ENCODE data around the gene EGFR.

The EGFR gene

GRCh38 chr7:55101359-55101758 lies 82.5 kb downstream of the EGFR start:
- no peak for DNase-seq (ENCODE audit: low read depth in 2 of 2)

DNA sequence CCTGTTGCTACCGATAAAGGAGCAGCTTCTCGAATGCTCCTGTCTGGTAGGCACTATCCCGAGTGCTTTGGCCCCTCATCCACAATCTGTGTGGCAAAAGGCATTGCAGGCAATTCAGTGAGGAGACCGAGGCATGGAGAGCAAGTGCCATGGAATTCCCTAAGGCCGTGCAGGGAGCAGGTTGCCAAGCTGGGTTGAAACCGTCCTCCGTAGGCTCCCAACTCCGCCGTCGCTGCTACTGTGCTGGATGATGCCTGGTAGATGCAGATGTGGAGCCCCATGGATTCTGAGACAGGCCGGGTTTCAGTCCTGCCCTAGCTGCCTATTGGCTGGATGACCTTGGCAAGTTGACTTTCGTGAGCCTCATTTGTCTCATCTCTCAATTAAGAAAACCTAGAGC lies 85.3 kb downstream of the EGFR start:
- DNase-seq (ENCODE audit: low read depth in 2 of 2), result no peak

DNA sequence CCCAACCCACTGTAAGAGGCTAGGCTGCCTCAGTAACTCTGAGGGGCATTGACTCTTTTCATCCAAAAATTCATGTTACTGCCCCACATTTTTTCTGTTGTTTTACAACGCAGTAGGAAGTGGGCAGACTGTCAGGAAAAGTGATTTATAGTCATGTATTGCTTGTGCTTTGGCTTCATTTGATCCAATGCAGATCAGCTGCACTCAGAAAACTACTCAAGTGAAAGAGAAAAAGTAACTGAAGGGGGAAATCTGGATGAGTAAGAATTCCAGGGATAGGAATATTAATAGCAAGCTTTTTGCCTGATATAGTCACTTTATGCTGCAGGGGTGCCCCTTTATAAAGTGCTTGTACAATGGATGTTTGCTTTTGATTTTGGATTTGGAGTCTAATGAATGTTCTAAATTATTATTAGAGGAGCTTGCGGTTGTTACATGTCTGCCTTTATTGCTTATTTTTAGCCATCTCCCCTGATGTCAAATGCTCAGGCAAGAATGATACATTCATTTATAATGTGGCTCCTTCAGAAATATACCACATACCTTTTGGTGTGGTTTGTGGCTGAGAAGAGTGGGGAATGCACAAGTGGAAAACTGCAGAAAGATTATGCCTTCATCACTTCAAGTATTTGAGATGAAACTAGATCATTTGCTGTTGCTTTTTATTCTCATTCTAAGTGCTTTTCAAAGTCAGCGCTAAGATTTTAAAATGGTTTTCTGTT lies 86.1 kb downstream of the EGFR start:
- no peak for DNase-seq (ENCODE audit: low read depth in 2 of 2)

DNA sequence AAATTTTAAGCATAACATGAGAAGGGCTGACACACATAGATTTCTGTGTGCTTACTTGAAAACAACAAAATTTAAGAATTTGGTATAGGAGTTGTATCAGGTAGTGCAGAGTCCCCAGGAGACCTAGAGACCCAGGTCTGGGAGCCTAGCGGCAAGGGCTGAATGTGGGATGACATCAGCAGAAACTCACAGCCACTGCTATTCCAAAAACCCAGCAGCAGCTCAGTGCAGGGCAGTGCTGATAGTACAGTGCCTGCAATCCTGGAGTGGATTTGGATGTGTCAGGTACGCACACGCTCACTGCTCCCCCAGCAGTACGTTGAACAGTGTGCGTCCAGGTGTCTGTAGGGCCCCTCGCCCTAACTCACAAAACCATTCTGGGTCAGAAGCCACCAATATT lies 87.1 kb downstream of the EGFR start:
- DNase-seq (ENCODE audit: low read depth in 2 of 2), result no peak

- no peak for DNase-seq (ENCODE audit: low read depth in 2 of 2)
Observed at GRCh38 chr7:55107946-55108345, 89.1 kb downstream of the EGFR start.

DNA sequence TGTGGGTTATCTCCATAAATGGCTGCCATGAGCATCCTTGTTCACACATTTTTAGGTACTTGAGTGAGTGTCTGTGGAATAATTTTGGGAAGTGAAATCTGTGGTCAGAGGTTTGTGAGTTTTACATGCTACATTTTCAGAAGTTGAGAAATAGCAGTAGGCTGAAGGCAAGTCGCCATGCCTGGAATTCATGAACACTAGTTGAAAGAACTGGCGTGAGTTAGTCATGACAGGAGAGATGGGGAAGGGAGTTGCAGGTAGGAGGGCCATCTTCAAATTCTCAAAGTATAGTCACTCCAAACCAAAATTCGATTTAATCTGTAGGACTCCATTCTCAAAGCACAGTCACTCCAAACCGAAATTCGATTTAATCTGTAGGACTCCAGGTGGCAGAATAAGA lies 89.6 kb downstream of the EGFR start:
- DNase-seq (ENCODE audit: low read depth in 2 of 2), result no peak

DNA sequence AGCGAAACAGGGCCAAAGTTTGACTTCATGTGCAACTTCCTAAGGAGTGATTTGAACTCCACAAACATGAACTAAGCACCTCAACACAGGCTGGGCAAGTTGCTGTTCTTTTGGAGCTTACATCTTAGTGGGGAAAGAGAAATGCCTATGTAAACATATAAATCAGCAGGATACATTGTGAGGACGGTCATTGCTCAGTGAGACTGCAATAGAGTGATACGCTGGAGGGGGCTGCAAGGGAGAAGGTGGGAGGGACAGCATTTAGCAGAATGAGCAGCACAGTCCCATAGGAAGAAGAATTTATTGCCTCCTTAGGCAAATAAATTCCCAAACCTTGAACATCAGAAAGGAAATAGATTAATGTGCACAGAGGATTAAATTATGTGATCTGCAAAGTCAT lies 90.0 kb downstream of the EGFR start:
- DNase-seq (ENCODE audit: low read depth in 2 of 2), result no peak

- no peak for DNase-seq (ENCODE audit: low read depth in 2 of 2)
Observed at GRCh38 chr7:55109404-55110167, 90.8 kb downstream of the EGFR start.

- no peak for DNase-seq (ENCODE audit: low read depth in 2 of 2)
Observed at GRCh38 chr7:55110282-55110992, 91.6 kb downstream of the EGFR start.

- no peak for DNase-seq (ENCODE audit: low read depth in 2 of 2)
Observed at GRCh38 chr7:55110993-55111361, 92.2 kb downstream of the EGFR start.

GRCh38 chr7:55112056-55112455 lies 93.2 kb downstream of the EGFR start:
- no peak for DNase-seq (ENCODE audit: low read depth in 2 of 2)

- DNase-seq (ENCODE audit: low read depth in 2 of 2), result no peak
Observed at GRCh38 chr7:55113760-55114540, 95.1 kb downstream of the EGFR start.

DNA sequence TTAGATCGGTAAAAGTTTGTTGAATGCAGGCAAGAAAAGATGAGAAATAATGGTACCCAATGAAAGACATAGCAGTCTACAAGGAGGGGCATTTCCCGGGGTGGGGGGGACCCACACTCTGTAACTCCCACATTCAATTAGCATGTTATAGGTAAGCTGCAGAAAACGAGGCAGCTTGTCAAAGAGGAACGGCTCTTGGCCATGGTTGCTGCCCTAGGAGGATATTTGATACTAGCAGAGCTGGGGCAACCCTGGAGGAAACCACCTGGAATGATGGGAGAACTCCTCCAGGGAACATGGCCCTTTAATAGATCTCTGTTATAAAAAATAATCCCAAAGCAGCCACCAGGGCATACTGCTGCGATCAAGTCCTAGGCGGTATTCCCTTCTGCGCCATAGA lies 98.5 kb downstream of the EGFR start:
- DNase-seq (ENCODE audit: low read depth in 2 of 2), result no peak

DNA sequence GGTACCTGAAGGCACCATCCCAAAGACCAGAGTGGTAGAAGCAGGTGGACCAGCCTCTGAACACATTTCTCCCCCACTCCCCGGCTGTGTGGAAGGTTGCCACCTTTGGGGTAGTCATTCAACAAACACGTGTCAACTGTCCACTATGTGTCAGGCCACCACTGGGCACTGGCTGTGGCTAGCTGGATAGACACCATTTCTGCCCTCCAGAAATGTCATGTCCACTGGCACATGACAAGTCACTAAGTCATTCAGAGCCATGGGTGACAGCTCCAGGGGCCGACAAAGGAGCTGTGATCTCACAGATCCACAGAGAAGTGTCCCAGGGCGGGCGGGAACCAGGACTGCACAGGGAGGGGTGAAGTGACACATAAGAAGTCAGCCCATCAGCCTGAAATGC lies 99.6 kb downstream of the EGFR start:
- DNase-seq (ENCODE audit: low read depth in 2 of 2), result no peak

GRCh38 chr7:55119571-55119970 lies 100.8 kb downstream of the EGFR start:
- no peak for DNase-seq (ENCODE audit: low read depth in 2 of 2)

DNA sequence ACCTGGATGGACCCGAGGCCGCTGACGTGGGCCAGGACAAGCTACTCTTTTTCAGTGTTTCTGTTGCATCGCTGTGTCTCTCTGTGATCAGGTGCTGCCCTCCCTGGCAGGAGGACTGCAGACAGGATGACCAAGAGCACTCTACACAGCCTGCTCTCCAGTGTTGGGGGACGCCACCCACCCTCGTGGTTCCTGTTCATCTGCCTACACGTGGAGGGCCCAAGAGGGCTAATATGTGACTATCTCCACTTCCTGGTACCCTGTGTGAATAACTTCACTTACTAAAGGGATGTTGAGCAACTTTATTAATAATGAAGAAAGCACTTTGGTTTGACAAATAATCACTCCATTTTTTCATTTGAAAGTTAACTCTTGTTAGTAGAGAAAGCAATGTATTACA lies 101.3 kb downstream of the EGFR start:
- DNase-seq (ENCODE audit: low read depth in 2 of 2), result no peak

DNA sequence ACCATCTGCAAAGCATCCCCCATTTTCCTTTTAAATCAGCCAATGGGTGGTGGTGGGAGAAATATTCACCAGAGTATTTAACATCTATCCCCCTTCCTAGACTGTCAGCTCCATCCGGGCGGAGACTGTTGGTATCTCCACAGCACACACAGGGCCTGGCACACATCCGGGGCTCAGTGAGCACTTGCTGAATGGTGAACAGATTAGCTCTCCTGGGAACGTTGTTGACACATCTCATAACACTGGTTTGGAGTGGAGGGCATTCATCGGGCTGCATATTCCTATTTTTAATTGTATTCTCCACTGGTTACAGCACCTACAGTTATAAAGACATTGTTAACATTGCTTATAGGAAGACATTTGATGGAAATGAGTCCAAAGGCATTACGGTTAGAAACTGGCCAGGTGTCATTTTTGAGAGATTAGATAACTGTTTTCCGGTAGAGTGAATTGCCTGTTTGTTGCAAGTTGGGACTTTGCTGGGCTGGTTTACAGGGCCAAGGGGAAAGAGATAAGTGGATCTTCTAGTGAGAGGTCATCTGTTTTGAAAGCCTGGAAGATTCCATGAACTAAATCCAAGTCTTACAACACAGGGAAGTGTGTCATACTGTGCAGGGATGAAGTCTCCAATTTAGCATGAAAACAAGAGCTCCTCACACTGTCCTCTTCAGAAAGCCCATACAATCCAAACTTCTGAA lies 101.8 kb downstream of the EGFR start:
- no peak for DNase-seq (ENCODE audit: low read depth in 2 of 2)

DNA sequence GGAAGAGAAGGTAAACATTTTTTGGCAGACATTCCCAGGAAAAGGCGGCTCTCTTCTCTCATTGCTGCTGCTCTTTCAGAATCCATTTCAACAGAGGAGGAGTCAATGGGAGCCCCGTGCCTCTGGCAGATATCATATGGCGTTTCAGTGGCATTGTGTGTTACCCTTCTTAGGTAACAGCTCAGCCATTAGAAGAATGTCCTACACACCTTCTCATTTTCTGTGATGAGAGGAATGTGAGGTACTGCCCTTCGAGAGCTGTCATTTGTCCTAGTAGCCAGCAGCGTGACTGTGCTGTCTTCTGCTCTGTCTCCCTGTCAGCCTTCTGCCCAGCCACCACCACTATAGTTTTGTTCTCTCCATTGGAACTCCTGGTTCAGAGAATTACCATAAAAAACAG lies 102.4 kb downstream of the EGFR start:
- DNase-seq (ENCODE audit: low read depth in 2 of 2), result no peak

DNA sequence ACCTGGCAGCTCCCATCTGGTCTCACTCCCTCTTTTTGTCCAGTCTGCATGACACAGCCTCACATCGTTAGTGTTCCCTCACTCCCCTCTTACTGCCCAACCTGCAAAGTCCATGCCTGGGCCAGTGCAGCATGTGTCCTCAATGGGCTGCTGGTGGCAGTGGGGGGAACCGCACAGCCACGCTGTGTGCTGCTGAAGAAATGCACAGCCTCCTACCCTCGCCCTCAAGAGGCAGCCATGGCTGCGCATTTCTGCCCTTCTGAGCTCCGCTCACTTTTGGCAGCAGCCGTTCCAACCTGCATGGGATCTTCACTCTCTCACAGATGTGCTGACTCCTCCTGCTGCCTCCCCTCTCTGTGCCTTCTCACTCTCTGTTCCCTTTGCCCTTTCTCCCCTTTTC lies 103.4 kb downstream of the EGFR start:
- DNase-seq (ENCODE audit: low read depth in 2 of 2), result no peak

DNA sequence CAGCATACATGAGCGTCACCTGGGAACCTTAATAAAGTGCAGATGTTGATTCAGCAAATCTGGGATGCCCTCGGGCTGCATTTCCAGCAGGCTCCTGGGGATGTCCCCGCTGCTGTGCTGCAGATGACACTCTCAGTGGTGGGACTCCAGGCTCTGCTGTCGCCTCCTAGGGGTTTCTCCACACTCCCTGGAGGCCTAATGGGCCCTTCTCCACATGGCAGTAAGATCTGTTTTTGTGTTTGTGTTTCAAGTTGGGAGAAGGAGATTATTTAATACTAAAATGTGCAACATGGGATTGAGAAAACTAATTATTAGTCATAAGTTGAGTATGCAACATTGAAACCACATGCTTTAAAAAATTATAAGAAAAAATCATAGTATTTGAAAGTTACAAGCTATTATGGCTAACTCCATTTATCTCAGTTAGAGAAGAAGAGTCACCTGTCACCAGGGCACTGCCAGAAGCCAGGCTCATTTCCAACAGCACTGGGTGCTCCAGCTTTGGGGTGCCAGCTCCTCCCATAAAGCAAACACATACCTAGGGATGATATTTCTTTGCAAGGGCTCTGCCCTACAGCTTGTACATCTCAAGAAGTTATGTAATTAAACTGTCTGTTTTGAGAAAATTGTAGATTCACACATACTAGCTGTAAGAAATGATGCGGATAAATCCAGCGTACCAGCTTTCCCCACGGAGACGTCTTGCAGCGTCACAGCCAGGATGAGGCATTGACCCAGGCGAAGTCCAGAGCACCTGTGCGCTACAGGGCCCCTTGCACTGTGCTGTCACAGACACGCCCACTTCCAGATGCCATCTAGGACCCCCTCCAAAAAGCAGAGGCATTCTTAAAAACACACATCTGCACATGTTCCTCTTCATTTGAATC lies 106.4 kb downstream of the EGFR start:
- DNase-seq (ENCODE audit: low read depth in 2 of 2), result no peak

DNA sequence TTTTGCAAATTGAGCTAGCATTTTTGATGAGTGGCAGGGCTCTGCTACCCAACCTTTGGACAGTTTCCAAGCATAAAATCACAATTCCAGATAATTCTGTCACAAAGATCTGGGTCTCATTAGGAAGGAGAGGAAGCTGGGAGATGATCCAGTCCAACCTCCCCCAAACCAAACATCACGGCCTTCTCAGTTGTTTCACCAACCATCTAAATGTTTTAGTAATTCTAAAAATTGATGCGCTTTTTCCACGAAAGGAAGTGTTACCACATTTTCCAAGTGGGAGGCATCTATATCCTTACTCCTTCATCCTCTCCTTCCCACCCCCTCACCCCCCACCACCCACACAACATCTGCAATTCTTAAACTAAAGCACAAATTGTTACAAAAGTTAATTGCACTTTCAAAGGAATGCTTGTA lies 108.3 kb downstream of the EGFR start:
- DNase-seq (ENCODE audit: low read depth in 2 of 2), result no peak

Measured in stimulated activated CD4-positive, alpha-beta T cell treated with anti-CD3 and anti-CD28 coated beads, Interleukin-1b, Interleukin-23, amount 100 ng/mL, for 4 hours (primary cell).